DND-41 (cell line): ENCODE results near the gene STARD13.

ENCODE experiments used
- ATAC-seq: fragments of 200-7000 bp; cut with Tn5 transposase; 3 replicates; pipeline ENCODE4 v1.9.1; 2021; ENCODE audit warnings: low read depth; ENCODE audit not compliant: insufficient read depth
- DNase-seq: peaks from one replicate; pipeline ENCODE4 v3.0.0-alpha.2; 2020
- H2AFZ ChIP-seq: 2 replicates; pipeline ENCODE4 v1.6.0; 2012; ENCODE audit warnings: low read depth, low read length
- H3K27ac ChIP-seq: 2 replicates; pipeline ENCODE4 v1.5.1; 2012; ENCODE audit warnings: low read length, inconsistent platforms
- H3K27me3 ChIP-seq: fragments of 200-600 bp; sonication (generic); 2 replicates; pipeline ENCODE4 v1.6.0; 2012; ENCODE audit warnings: low read length, mild to moderate bottlenecking, inconsistent platforms; ENCODE audit not compliant: insufficient read depth, poor library complexity
- H3K36me3 ChIP-seq: 2 replicates; pipeline ENCODE4 v1.5.1; 2012; ENCODE audit warnings: low read length, inconsistent platforms; ENCODE audit not compliant: insufficient read depth
- H3K4me1 ChIP-seq: 2 replicates; pipeline ENCODE4 v1.5.1; 2012; ENCODE audit warnings: mild to moderate bottlenecking, low read length; ENCODE audit not compliant: insufficient read depth
- H3K4me2 ChIP-seq: 2 replicates; pipeline ENCODE4 v1.6.0; 2012; ENCODE audit warnings: mild to moderate bottlenecking, moderate library complexity, low read length, inconsistent platforms; ENCODE audit not compliant: insufficient read depth
- H3K4me3 ChIP-seq, 2 experiments: fragments of 200-600 bp in 1 of 2; shearing (Covaris generic) in 1 of 2; 2 replicates each; pipeline ENCODE4 v1.5.1; 2012 to 2016; ENCODE audit warnings: inconsistent platforms in 2 of 2, low read length in 2 of 2, mild to moderate bottlenecking in 2 of 2, low read depth in 1 of 2, moderate library complexity in 1 of 2
- H3K79me2 ChIP-seq: 2 replicates; pipeline ENCODE4 v1.6.0; 2012; ENCODE audit warnings: low read length, inconsistent platforms; ENCODE audit not compliant: insufficient read depth
- H3K9ac ChIP-seq: 2 replicates; pipeline ENCODE4 v1.6.0; 2012; ENCODE audit warnings: low read depth, mild to moderate bottlenecking, inconsistent platforms, low read length, moderate library complexity
- H3K9me3 ChIP-seq: 2 replicates; pipeline ENCODE4 v1.5.1; 2012; ENCODE audit warnings: low read length, moderate library complexity, mild to moderate bottlenecking, inconsistent platforms; ENCODE audit not compliant: insufficient read depth, severe bottlenecking
- H4K20me1 ChIP-seq: 2 replicates; pipeline ENCODE4 v1.6.0; 2012; ENCODE audit warnings: low read length; ENCODE audit not compliant: insufficient read depth
- CTCF ChIP-seq: IDR thresholded peaks from 2 replicates; pipeline ENCODE4 v1.5.1; 2012; ENCODE audit warnings: borderline replicate concordance, low read length, moderate library complexity, mild to moderate bottlenecking; ENCODE audit not compliant: poor library complexity, severe bottlenecking; ENCODE audit errors: extremely low read depth
- EZH2 ChIP-seq: IDR thresholded peaks from 3 replicates; pipeline ENCODE4 v1.6.1; 2012; ENCODE audit warnings: borderline replicate concordance, low read depth, mild to moderate bottlenecking, moderate library complexity, low read length, inconsistent platforms; ENCODE audit not compliant: severe bottlenecking

STARD13 gene

DNA sequence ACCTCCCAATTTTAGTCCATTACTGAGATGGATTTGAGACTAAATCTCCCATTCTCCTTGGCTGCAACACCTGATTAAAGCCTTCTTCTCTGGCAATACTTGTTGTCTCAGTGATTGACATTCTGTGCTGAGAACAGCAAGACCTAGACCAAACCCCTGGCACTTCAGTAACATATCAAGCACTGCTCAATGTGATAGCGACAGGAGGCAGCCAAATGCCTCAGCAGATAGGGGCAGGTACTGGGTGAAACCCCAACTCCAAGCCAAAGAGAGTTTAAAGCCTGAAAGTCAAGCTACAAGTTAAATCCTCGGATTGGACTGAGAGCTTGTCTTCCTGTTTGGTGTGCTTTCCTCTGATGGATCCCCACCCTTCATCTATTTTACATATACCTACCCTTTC is 52.7 kb downstream of the STARD13 start:
- Histone ChIP-seq H3K27ac (no peak overlapping the region), H3K4me3 (no peak overlapping the region), H3K36me3 (no peaks in the 10 kb centered on the region), H3K9me3 (no peaks in the 10 kb centered on the region), H4K20me1 (no peaks in the 10 kb centered on the region), H3K9ac (no peak overlapping the region), H3K4me2 (no peak overlapping the region), H3K79me2 (no peaks in the 10 kb centered on the region), H3K4me1 (no peaks in the 10 kb centered on the region), H2AFZ (no peak overlapping the region), H3K27me3 (no peaks in the 10 kb centered on the region)
- ATAC-seq (no peak), DNase-seq (no peak)
- TF ChIP-seq CTCF = no peak
- no peak for TF ChIP-seq EZH2

GRCh38 chr13:33231339-33231738 is 54.2 kb downstream of the STARD13 start:
- no peak for DNase-seq
- no peak overlapping the region for H2AFZ ChIP-seq
- no peaks in the 10 kb centered on the region for H3K27me3 ChIP-seq
- no peak overlapping the region for H3K9ac ChIP-seq
- no peaks in the 10 kb centered on the region for H3K79me2 ChIP-seq
- H3K27ac ChIP-seq = no peak overlapping the region
- H3K9me3 ChIP-seq = no peaks in the 10 kb centered on the region
- ATAC-seq = no peak
- no peaks in the 10 kb centered on the region for H3K4me1 ChIP-seq
- no peak for TF ChIP-seq CTCF
- TF ChIP-seq EZH2 = no peak
- no peaks in the 10 kb centered on the region for H4K20me1 ChIP-seq
- no peak overlapping the region for H3K4me3 ChIP-seq
- H3K4me2 ChIP-seq = no peak overlapping the region
- no peaks in the 10 kb centered on the region for H3K36me3 ChIP-seq

DNA sequence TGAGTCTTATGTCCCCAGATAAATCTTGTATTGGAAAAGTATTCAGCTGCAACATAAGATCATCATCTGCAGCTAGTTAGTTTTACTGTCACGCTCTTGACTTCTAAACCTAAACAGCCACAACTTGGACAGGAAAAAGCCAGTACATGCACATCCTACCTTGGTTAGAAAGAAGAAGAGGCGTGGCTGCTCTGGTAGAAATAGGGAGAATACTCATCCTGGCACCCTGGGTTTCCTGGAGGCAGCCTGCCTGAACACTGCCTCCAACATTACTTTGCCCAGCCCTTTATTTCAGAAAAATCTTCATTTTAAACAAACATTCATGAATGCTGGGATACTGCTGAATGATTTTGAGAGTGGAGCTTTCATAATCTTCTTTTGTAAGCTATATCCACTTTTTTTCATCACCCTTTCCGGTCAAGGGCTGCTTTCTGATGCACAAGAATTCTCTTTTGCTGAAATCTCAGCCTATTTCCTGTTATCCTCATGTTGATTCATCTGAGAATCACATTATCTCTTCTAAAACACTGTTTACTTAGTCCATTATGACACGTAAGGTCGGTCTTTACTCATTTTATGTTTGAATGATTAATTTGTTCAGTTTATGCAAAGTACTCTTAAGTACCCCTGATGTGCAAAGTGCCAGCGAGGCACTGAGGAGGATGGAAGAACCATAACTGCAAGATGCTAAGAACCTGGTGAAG is 55.2 kb downstream of the STARD13 start:
- Histone ChIP-seq H2AFZ (no peak overlapping the region), H3K9me3 (no peaks in the 10 kb centered on the region), H3K79me2 (no peaks in the 10 kb centered on the region), H3K36me3 (no peaks in the 10 kb centered on the region), H3K4me2 (no peak overlapping the region), H3K9ac (no peak overlapping the region), H3K4me3 (no peak overlapping the region), H4K20me1 (no peaks in the 10 kb centered on the region), H3K4me1 (no peaks in the 10 kb centered on the region), H3K27ac (no peak overlapping the region), H3K27me3 (no peaks in the 10 kb centered on the region)
- DNase-seq (no peak), ATAC-seq (no peak)
- TF ChIP-seq CTCF = no peak
- TF ChIP-seq EZH2 = no peak
